ENCODE results near the gene PSMC1. TPM values are rescaled to one million over a fixed set of nuclear protein-coding genes. Genes with fewer than 3 reads are reported as not detected.

The PSMC1 gene
- total RNA-seq, 1 donor from 2014 or later = 68.5 TPM

GRCh38 chr14:90302529-90303303, 46.4 kb downstream of the PSMC1 start:
- ATAC-seq = no peak

- no peak for ATAC-seq
These were observed 47.1 kb downstream of the PSMC1 start for GRCh38 chr14:90303473-90303872.

GRCh38 chr14:90304502-90304901, 48.1 kb downstream of the PSMC1 start:
- ATAC-seq = no peak

- no peak for ATAC-seq
These were observed 48.8 kb downstream of the PSMC1 start for GRCh38 chr14:90305176-90305601.

- no peak for ATAC-seq
These were observed 52.2 kb downstream of the PSMC1 start for GRCh38 chr14:90308561-90308960.

- no peak for ATAC-seq
These were observed 60.9 kb downstream of the PSMC1 start for GRCh38 chr14:90317286-90317685.

- no peak for ATAC-seq
These were observed 61.7 kb downstream of the PSMC1 start for GRCh38 chr14:90318016-90318415.

- ATAC-seq = no peak
These were observed 62.8 kb downstream of the PSMC1 start for GRCh38 chr14:90319173-90319572.

- ATAC-seq = no peak
These were observed 63.5 kb downstream of the PSMC1 start for GRCh38 chr14:90319634-90320541.

GRCh38 chr14:90321891-90322290, 65.5 kb downstream of the PSMC1 start:
- ATAC-seq = no peak

Other genes with a start within 250 kb of the PSMC1 start
- gene KCNK13, start 194.6 kb upstream of the PSMC1 start, total RNA-seq = 0.28 TPM
- 12.2 TPM for gene NRDE2, start 75.4 kb downstream of the PSMC1 start, total RNA-seq
- gene CALM1, start 140.5 kb downstream of the PSMC1 start, total RNA-seq = 420 TPM